ENCODE measurements around the gene ASF1B.

ASF1B gene

GRCh38 chr19:14116525-14116917 is 19.9 kb downstream of the ASF1B start:
- Histone ChIP-seq H3F3A (ENCODE audit: insufficient read depth) (peaks cover 25% of the 10 kb centered on the region), H3K9ac (ENCODE audit: low read length) (peak overlapping the region; percentile 83), H3K27ac (ENCODE audit: low read depth, low read length) (no peak overlapping the region), H3K4me2 (ENCODE audit: low read depth, low read length, poor library complexity, severe bottlenecking) (peak overlapping the region; percentile 87), H4K20me1 (ENCODE audit: low read depth, low read length) (0 out of 2 replicates have a peak, but pooled peaks cover 3% of the 10 kb centered on the region), H3K9me2 (replicated peaks; ENCODE audit: insufficient read depth, low read length) (no peaks in the 10 kb centered on the region), H3K9me3 (ENCODE audit: insufficient read depth, low read length) (no peaks in the 10 kb centered on the region), H3K4me3 (ENCODE audit: insufficient read depth, low read length, poor library complexity, severe bottlenecking) (peak overlapping the region; percentile 97), H3K27me3 (ENCODE audit: low read length) (no peaks in the 10 kb centered on the region), H2AFZ (ENCODE audit: low read depth, low read length, severe bottlenecking) (no peak overlapping the region), H3K79me2 (ENCODE audit: insufficient read depth, low read length) (peaks cover 30% of the 10 kb centered on the region), H3K36me3 (ENCODE audit: low read length) (no peaks in the 10 kb centered on the region)
- TF ChIP-seq EZH2phosphoT487 (conservative IDR thresholded peaks at IDR 0.05; ENCODE audit: low read length) (no peak), CTCF (IDR thresholded peaks at IDR 0.05; ENCODE audit: insufficient read depth, low read length, poor library complexity, severe bottlenecking) (no peak)

GRCh38 chr19:14115756-14116155 is 20.6 kb downstream of the ASF1B start:
- H3K4me2 ChIP-seq (ENCODE audit: low read depth, low read length, poor library complexity, severe bottlenecking): peak overlapping the region; percentile 87
- H3K9me3 ChIP-seq (ENCODE audit: insufficient read depth, low read length): no peaks in the 10 kb centered on the region
- H4K20me1 ChIP-seq (ENCODE audit: low read depth, low read length): 0 out of 2 replicates have a peak, but pooled peaks cover 3% of the 10 kb centered on the region
- H3K79me2 ChIP-seq (ENCODE audit: insufficient read depth, low read length): peaks cover 32% of the 10 kb centered on the region
- no peak for TF ChIP-seq CTCF (IDR thresholded peaks at IDR 0.05; ENCODE audit: insufficient read depth, low read length, poor library complexity, severe bottlenecking)
- TF ChIP-seq EZH2phosphoT487 (conservative IDR thresholded peaks at IDR 0.05; ENCODE audit: low read length): no peak
- H3K27me3 ChIP-seq (ENCODE audit: low read length): no peaks in the 10 kb centered on the region
- peaks cover 20% of the 10 kb centered on the region for H3F3A ChIP-seq (ENCODE audit: insufficient read depth)
- no peak overlapping the region for H2AFZ ChIP-seq (ENCODE audit: low read depth, low read length, severe bottlenecking)
- no peak overlapping the region for H3K27ac ChIP-seq (ENCODE audit: low read depth, low read length)
- no peaks in the 10 kb centered on the region for H3K9me2 ChIP-seq (replicated peaks; ENCODE audit: insufficient read depth, low read length)
- peak overlapping the region; percentile 83; the same call in 1 of the 2 replicates for H3K9ac ChIP-seq (ENCODE audit: low read length)
- peak overlapping the region; percentile 97 for H3K4me3 ChIP-seq (ENCODE audit: insufficient read depth, low read length, poor library complexity, severe bottlenecking)
- H3K36me3 ChIP-seq (ENCODE audit: low read length): no peaks in the 10 kb centered on the region

GRCh38 chr19:14114854-14115253 is 21.5 kb downstream of the ASF1B start:
- Histone ChIP-seq H3K9me2 (replicated peaks; ENCODE audit: insufficient read depth, low read length) (no peaks in the 10 kb centered on the region), H3K9ac (ENCODE audit: low read length) (no peak overlapping the region), H2AFZ (ENCODE audit: low read depth, low read length, severe bottlenecking) (no peak overlapping the region), H3K27me3 (ENCODE audit: low read length) (no peaks in the 10 kb centered on the region), H3K4me3 (ENCODE audit: insufficient read depth, low read length, poor library complexity, severe bottlenecking) (no peak overlapping the region), H3K9me3 (ENCODE audit: insufficient read depth, low read length) (no peaks in the 10 kb centered on the region), H3K4me2 (ENCODE audit: low read depth, low read length, poor library complexity, severe bottlenecking) (peak overlapping the region; percentile 5), H3F3A (ENCODE audit: insufficient read depth) (peaks cover 15% of the 10 kb centered on the region), H3K27ac (ENCODE audit: low read depth, low read length) (no peak overlapping the region), H4K20me1 (ENCODE audit: low read depth, low read length) (0 out of 2 replicates have a peak, but pooled peaks cover 3% of the 10 kb centered on the region), H3K79me2 (ENCODE audit: insufficient read depth, low read length) (peaks cover 34% of the 10 kb centered on the region), H3K36me3 (ENCODE audit: low read length) (no peaks in the 10 kb centered on the region)
- TF ChIP-seq EZH2phosphoT487 (conservative IDR thresholded peaks at IDR 0.05; ENCODE audit: low read length) (no peak), CTCF (IDR thresholded peaks at IDR 0.05; ENCODE audit: insufficient read depth, low read length, poor library complexity, severe bottlenecking) (peak; percentile 34)
